HCT116 (cell line): Measurements from ENCODE around the gene CTBP2. TPM values are rescaled to one million over a fixed set of nuclear protein-coding genes. Genes with fewer than 3 reads are reported as not detected.

Experiments
- ATAC-seq: fragments of 200-7000 bp; cut with Tn5 transposase; 2 replicates; pipeline ENCODE4 v1.9.1; 2020; ENCODE audit warnings: mild to moderate bottlenecking, moderate library complexity
- BruUV-seq: library from RNA; stranded (reverse); fragments of 400-500 nt; replicated peaks from 2 replicates; lab custom pipeline; 2021; lab: Mats Ljungman, UMichigan
- CTCF ChIA-PET: fragments of 300-600 bp; sonication (Branson Sonifier 250); formaldehyde crosslinking; loops from one replicate; lab custom pipeline; 2021; ENCODE audit warnings: antibody characterized with exemption; lab: Charles Lee
- POLR2A ChIA-PET: fragments of 300-600, 350-600 bp; sonication (Branson Sonifier 250); formaldehyde crosslinking; loops from one replicate; lab custom pipeline; 2021; ENCODE audit warnings: antibody characterized with exemption; lab: Charles Lee
- RAD21 ChIA-PET, 2 experiments: fragments of 300-600 bp; sonication (Branson Sonifier 250); formaldehyde crosslinking; loops; one replicate each; lab custom pipeline; 2023; ENCODE audit warnings: low total read pairs in 2 of 2; ENCODE audit not compliant: uncharacterized antibody in 2 of 2, unreplicated experiment in 2 of 2, low non-redundant PET in 1 of 2; lab: Charles Lee
- DNase-seq: peaks from one replicate; pipeline ENCODE4 v3.0.0-alpha.2; 2010; ENCODE audit warnings: low read depth, low spot score
- H2AFZ ChIP-seq: fragments of 200-600 bp; shearing (Covaris generic), sonication (generic); 2 replicates; pipeline ENCODE4 v1.6.1; 2017; ENCODE audit warnings: low read depth, mixed run types, mixed read lengths, antibody characterized with exemption, low read length; ENCODE audit not compliant: poor library complexity, severe bottlenecking
- H3K27ac ChIP-seq: 2 replicates; pipeline ENCODE4 v1.5.1; 2012; ENCODE audit warnings: low read depth, low read length
- H3K27me3 ChIP-seq: fragments of 200-600 bp; sonication (generic); 2 replicates; pipeline ENCODE4 v1.6.1; 2016; ENCODE audit warnings: mixed run types, low read length, mixed read lengths; ENCODE audit not compliant: insufficient read depth
- H3K36me3 ChIP-seq, 2 experiments: fragments of 200-500 bp in 1 of 2; fragments of 200-600 bp in 1 of 2; sonication (Bioruptor generic) in 1 of 2; sonication (generic) in 1 of 2; 2 replicates each; pipeline versions ENCODE4 v1.5.1 to v1.6.1; 2014 to 2016; ENCODE audit warnings: low read length in 2 of 2, inconsistent platforms in 1 of 2, mixed read lengths in 1 of 2, mixed run types in 1 of 2; ENCODE audit not compliant: insufficient read depth in 2 of 2, control insufficient read depth in 1 of 2
- H3K4me1 ChIP-seq, 2 experiments: fragments of 200-600 bp in 1 of 2; sonication (generic) in 1 of 2; 2 replicates each; pipeline versions ENCODE4 v1.5.1 to v1.6.1; 2012 to 2017; ENCODE audit warnings: low read length in 2 of 2, inconsistent platforms in 1 of 2, mild to moderate bottlenecking in 1 of 2, mixed read lengths in 1 of 2, mixed run types in 1 of 2, moderate library complexity in 1 of 2; ENCODE audit not compliant: insufficient read depth in 2 of 2, control insufficient read depth in 1 of 2
- H3K4me2 ChIP-seq: fragments of 200-600 bp; sonication (generic); 2 replicates; pipeline ENCODE4 v1.6.1; 2017; ENCODE audit warnings: mixed run types, low read length, mixed read lengths
- H3K4me3 ChIP-seq, 2 experiments: fragments of 200-600 bp in 1 of 2; sonication (generic) in 1 of 2; replicated peaks in 1 of 2; 2 replicates each; pipeline ENCODE4 v1.5.1; 2011 to 2016; ENCODE audit warnings: low read length in 2 of 2, control low read depth in 1 of 2, low read depth in 1 of 2, mild to moderate bottlenecking in 1 of 2, mixed read lengths in 1 of 2, mixed run types in 1 of 2
- H3K79me2 ChIP-seq: fragments of 200-600 bp; sonication (generic); 2 replicates; pipeline ENCODE4 v1.6.1; 2017; ENCODE audit warnings: mild to moderate bottlenecking, mixed run types, low read length, moderate library complexity, mixed read lengths; ENCODE audit not compliant: insufficient read depth
- H3K9ac ChIP-seq: fragments of 200-600 bp; sonication (generic); 2 replicates; pipeline ENCODE4 v1.6.1; 2016; ENCODE audit warnings: low read length, mixed read lengths
- H3K9me2 ChIP-seq: fragments of 200-600 bp; sonication (generic), shearing (Covaris generic); 2 replicates; pipeline ENCODE4 v1.6.1; 2017; ENCODE audit warnings: mixed run types, mild to moderate bottlenecking, moderate library complexity; ENCODE audit not compliant: insufficient read depth
- H3K9me3 ChIP-seq, 2 experiments: fragments of 200-500 bp in 1 of 2; fragments of 200-600 bp in 1 of 2; sonication (Bioruptor generic) in 1 of 2; sonication (generic) in 1 of 2; 2 replicates each; pipeline ENCODE4 v1.6.1; 2014 to 2017; ENCODE audit warnings: low read length in 2 of 2, mixed read lengths in 2 of 2, inconsistent platforms in 1 of 2, low read depth in 1 of 2, mild to moderate bottlenecking in 1 of 2, mixed run types in 1 of 2, moderate library complexity in 1 of 2; ENCODE audit not compliant: control insufficient read depth in 1 of 2, insufficient read depth in 1 of 2
- H4K20me1 ChIP-seq: fragments of 200-600 bp; sonication (generic), shearing (Covaris generic); 2 replicates; pipeline ENCODE4 v1.6.1; 2017; ENCODE audit warnings: mixed run types, mild to moderate bottlenecking, moderate library complexity; ENCODE audit not compliant: insufficient read depth
- ATF3 ChIP-seq: IDR thresholded peaks from 2 replicates; pipeline ENCODE4 v1.6.1; 2012
- CBX3 ChIP-seq: IDR thresholded peaks from 2 replicates; pipeline ENCODE4 v1.6.1; 2012; ENCODE audit warnings: low read depth
- CEBPB ChIP-seq: IDR thresholded peaks from 2 replicates; pipeline ENCODE4 v1.6.1; 2012; ENCODE audit warnings: low read depth
- CTCF ChIP-seq, 3 experiments: fragments of 200-600 bp in 1 of 3; sonication (generic) in 1 of 3; IDR thresholded peaks in 2 of 3; conservative IDR thresholded peaks in 1 of 3; 2 replicates each; pipeline ENCODE4 v1.5.1; 2012 to 2017; ENCODE audit warnings: low read depth in 2 of 3, low read length in 2 of 3, antibody characterized with exemption in 1 of 3, borderline replicate concordance in 1 of 3, control low read depth in 1 of 3, mild to moderate bottlenecking in 1 of 3, mixed read lengths in 1 of 3, mixed run types in 1 of 3, moderate library complexity in 1 of 3; ENCODE audit not compliant: insufficient read depth in 1 of 3
- EGR1 ChIP-seq: IDR thresholded peaks from 2 replicates; pipeline ENCODE4 v1.6.1; 2012; ENCODE audit warnings: low read depth
- ELF1 ChIP-seq: IDR thresholded peaks from 2 replicates; pipeline ENCODE4 v1.6.1; 2012; ENCODE audit warnings: low read depth, borderline replicate concordance
- EZH2 ChIP-seq: fragments of 200-600 bp; sonication (generic); IDR thresholded peaks from 2 replicates; pipeline ENCODE4 v1.6.1; 2017; ENCODE audit warnings: antibody characterized with exemption, mixed run types
- EZH2phosphoT487 ChIP-seq: fragments of 200-600 bp; IDR thresholded peaks from 2 replicates; pipeline ENCODE4 v1.6.1; 2018; ENCODE audit warnings: antibody characterized with exemption, borderline replicate concordance
- FOSL1 ChIP-seq: IDR thresholded peaks from 2 replicates; pipeline ENCODE4 v1.6.1; 2012; ENCODE audit warnings: low read depth
- JUND ChIP-seq: IDR thresholded peaks from 2 replicates; pipeline ENCODE4 v1.6.1; 2012
- POLR2AphosphoS5 ChIP-seq: IDR thresholded peaks from 2 replicates; pipeline ENCODE4 v1.6.1; 2011; ENCODE audit warnings: mild to moderate bottlenecking, low read depth, low read length, moderate library complexity
- RAD21 ChIP-seq: IDR thresholded peaks from 2 replicates; pipeline ENCODE4 v1.6.1; 2012; ENCODE audit warnings: low read depth, mild to moderate bottlenecking
- SIN3A ChIP-seq: IDR thresholded peaks from 2 replicates; pipeline ENCODE4 v1.6.1; 2012; ENCODE audit warnings: low read depth
- SRF ChIP-seq: IDR thresholded peaks from 2 replicates; pipeline ENCODE4 v1.6.1; 2012; ENCODE audit warnings: low read depth
- TCF7L2 ChIP-seq: IDR thresholded peaks from 2 replicates; pipeline ENCODE4 v1.7.0; 2011; ENCODE audit warnings: borderline replicate concordance, inconsistent platforms; ENCODE audit not compliant: insufficient read depth, insufficient read length; ENCODE audit errors: extremely low read depth
- YY1 ChIP-seq: IDR thresholded peaks from 2 replicates; pipeline ENCODE4 v1.6.1; 2011; ENCODE audit warnings: low read length, low read depth, moderate library complexity, mild to moderate bottlenecking; ENCODE audit not compliant: insufficient replicate concordance; ENCODE audit errors: extremely low read depth
- ZFX ChIP-seq: fragments of 450-650 bp; IDR thresholded peaks from 2 replicates; pipeline ENCODE4 v1.6.1; 2017
- intact Hi-C: fragments of 100-400 bp; cut with micrococcal nuclease; formaldehyde crosslinking; loops from 2 replicates; pipeline ENCODE4 v1.10.0; 2022
- total RNA-seq: library from RNA; stranded (reverse); gene quantifications from one replicate; pipeline ENCODE4 v1.2.1, GENCODE V29; 2021; ENCODE audit not compliant: unreplicated experiment
- TF ChIP-seq, protein P1 (sequence below): IDR thresholded peaks from 2 replicates; pipeline ENCODE4 v1.6.1; 2011; ENCODE audit warnings: mild to moderate bottlenecking, low read length, moderate library complexity; ENCODE audit not compliant: insufficient replicate concordance; ENCODE audit errors: extremely low read depth
- TF ChIP-seq, protein P2 (sequence below): IDR thresholded peaks from 2 replicates; pipeline ENCODE4 v1.6.1; 2012
- TF ChIP-seq, protein P3 (sequence below): IDR thresholded peaks from 2 replicates; pipeline ENCODE4 v1.6.1; 2012; ENCODE audit warnings: low read depth

Gene CTBP2
- total RNA-seq, 1 experiment from 2014 or later, result 144 TPM

DNA sequence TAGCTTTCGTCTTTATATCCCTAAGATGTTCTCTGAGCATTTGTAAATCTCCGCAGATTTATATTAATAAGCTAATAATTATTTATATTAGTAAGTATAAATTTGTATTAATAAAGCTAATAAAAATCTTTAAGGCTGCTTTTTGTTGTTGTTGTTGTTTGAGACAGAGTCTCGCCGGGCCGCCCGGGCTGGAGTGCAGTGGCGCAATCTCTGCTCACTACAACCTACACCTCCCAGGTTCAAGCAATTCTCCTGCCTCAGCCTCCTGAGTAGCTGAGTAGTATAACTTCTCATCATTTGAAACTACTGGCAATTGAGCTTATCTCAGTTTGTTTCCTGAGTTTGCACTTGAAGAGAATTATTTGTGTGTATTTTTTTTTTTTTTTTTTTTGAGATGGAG lies 223.6 kb downstream of the CTBP2 start:
- Histone ChIP-seq H2AFZ (no peak overlapping the region), H3K9me2 (no peaks in the 10 kb centered on the region), H3K36me3 (peaks cover 0 to 2% of the 10 kb centered on the region in 2 experiments; a peak in 1 of 4 replicates), H3K79me2 (peaks cover 99% of the 10 kb centered on the region), H3K27ac (no peak overlapping the region), H3K9ac (no peak overlapping the region), H3K27me3 (no peaks in the 10 kb centered on the region), H3K4me1 (no peaks in the 10 kb centered on the region), H3K4me2 (no peak overlapping the region), H3K9me3 (peaks cover 0 to 3% of the 10 kb centered on the region in 2 experiments; a peak in 1 of 4 replicates), H3K4me3 (no peak overlapping the region), H4K20me1 (peaks cover 30% of the 10 kb centered on the region)
- RAD21 ChIA-PET, result no interaction called here
- ATAC-seq (no peak), DNase-seq (no peak)
- no peak for TF ChIP-seq RAD21
- no peak for TF ChIP-seq JUND
- no peak for TF ChIP-seq CBX3
- TF ChIP-seq, protein P1, sequence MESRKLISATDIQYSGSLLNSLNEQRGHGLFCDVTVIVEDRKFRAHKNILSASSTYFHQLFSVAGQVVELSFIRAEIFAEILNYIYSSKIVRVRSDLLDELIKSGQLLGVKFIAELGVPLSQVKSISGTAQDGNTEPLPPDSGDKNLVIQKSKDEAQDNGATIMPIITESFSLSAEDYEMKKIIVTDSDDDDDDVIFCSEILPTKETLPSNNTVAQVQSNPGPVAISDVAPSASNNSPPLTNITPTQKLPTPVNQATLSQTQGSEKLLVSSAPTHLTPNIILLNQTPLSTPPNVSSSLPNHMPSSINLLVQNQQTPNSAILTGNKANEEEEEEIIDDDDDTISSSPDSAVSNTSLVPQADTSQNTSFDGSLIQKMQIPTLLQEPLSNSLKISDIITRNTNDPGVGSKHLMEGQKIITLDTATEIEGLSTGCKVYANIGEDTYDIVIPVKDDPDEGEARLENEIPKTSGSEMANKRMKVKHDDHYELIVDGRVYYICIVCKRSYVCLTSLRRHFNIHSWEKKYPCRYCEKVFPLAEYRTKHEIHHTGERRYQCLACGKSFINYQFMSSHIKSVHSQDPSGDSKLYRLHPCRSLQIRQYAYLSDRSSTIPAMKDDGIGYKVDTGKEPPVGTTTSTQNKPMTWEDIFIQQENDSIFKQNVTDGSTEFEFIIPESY, result no peak
- no peak for TF ChIP-seq EZH2phosphoT487
- no peak for TF ChIP-seq TCF7L2
- TF ChIP-seq ZFX, result no peak
- no peak for TF ChIP-seq YY1
- TF ChIP-seq, protein P2, sequence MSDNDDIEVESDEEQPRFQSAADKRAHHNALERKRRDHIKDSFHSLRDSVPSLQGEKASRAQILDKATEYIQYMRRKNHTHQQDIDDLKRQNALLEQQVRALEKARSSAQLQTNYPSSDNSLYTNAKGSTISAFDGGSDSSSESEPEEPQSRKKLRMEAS, result no peak
- no peak for TF ChIP-seq CTCF (IDR thresholded peaks at IDR 0.05 in 2 of 3, conservative IDR thresholded peaks at IDR 0.05 in 1 of 3; ENCODE audit: borderline replicate concordance in 1 of 3, insufficient read depth in 1 of 3, low read depth in 2 of 3, low read length in 2 of 3)
- TF ChIP-seq ATF3, result no peak
- TF ChIP-seq POLR2AphosphoS5, result no peak
- no peak for TF ChIP-seq SIN3A
- no peak for TF ChIP-seq EGR1
- TF ChIP-seq ELF1, result no peak
- no peak for TF ChIP-seq EZH2
- TF ChIP-seq SRF, result no peak
- no peak for TF ChIP-seq CEBPB
- TF ChIP-seq FOSL1, result no peak
- TF ChIP-seq, protein P3, sequence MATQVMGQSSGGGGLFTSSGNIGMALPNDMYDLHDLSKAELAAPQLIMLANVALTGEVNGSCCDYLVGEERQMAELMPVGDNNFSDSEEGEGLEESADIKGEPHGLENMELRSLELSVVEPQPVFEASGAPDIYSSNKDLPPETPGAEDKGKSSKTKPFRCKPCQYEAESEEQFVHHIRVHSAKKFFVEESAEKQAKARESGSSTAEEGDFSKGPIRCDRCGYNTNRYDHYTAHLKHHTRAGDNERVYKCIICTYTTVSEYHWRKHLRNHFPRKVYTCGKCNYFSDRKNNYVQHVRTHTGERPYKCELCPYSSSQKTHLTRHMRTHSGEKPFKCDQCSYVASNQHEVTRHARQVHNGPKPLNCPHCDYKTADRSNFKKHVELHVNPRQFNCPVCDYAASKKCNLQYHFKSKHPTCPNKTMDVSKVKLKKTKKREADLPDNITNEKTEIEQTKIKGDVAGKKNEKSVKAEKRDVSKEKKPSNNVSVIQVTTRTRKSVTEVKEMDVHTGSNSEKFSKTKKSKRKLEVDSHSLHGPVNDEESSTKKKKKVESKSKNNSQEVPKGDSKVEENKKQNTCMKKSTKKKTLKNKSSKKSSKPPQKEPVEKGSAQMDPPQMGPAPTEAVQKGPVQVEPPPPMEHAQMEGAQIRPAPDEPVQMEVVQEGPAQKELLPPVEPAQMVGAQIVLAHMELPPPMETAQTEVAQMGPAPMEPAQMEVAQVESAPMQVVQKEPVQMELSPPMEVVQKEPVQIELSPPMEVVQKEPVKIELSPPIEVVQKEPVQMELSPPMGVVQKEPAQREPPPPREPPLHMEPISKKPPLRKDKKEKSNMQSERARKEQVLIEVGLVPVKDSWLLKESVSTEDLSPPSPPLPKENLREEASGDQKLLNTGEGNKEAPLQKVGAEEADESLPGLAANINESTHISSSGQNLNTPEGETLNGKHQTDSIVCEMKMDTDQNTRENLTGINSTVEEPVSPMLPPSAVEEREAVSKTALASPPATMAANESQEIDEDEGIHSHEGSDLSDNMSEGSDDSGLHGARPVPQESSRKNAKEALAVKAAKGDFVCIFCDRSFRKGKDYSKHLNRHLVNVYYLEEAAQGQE, result no peak
- POLR2A ChIA-PET, result interaction anchor here (0.7 kb wide), 1 partner anchor 11 kb away, joined by 5 read pairs; no protein-coding TSS in a partner anchor
- CTCF ChIA-PET, result interaction anchor here (1.3 kb wide), 1 partner anchor 33 kb away, joined by 3 read pairs; no protein-coding TSS in a partner anchor
- intact Hi-C loops, result no loop called here
- BruUV-seq, result no TSS peak
